Kidney (tissue), 14 donors: ENCODE results near the gene CRYBG2. TPM values are rescaled to one million over a fixed set of nuclear protein-coding genes. Genes with fewer than 3 reads are reported as not detected.

Experiments used
- DNase-seq, 5 donors: peaks; one replicate each; pipeline ENCODE4 v3.0.0-alpha.2; 2013 to 2020
- FAIRE-seq: peaks from 2 replicates; lab custom pipeline; 2012; peaks lifted over from hg19 to GRCh38; lab: Jason Lieb, UNC
- H3K27ac ChIP-seq, 2 donors: one replicate each; pipeline ENCODE4 v1.7.0; 2013; ENCODE audit warnings: low read depth in 2 of 2, low read length in 2 of 2, inconsistent platforms in 1 of 2
- H3K27me3 ChIP-seq: one replicate; pipeline ENCODE4 v1.7.1; 2013; ENCODE audit warnings: low read length, inconsistent platforms; ENCODE audit not compliant: control insufficient read depth, insufficient read depth
- H3K36me3 ChIP-seq, 3 donors: one replicate each; pipeline versions ENCODE4 v1.7.0 to v1.7.1; 2013; ENCODE audit warnings: low read length in 3 of 3, control low read depth in 1 of 3, inconsistent platforms in 1 of 3; ENCODE audit not compliant: insufficient read depth in 3 of 3, control insufficient read depth in 2 of 3
- H3K4me1 ChIP-seq, 3 donors: one replicate each; pipeline versions ENCODE4 v1.7.0 to v1.7.1; 2013; ENCODE audit warnings: low read length in 3 of 3, inconsistent platforms in 1 of 3, low read depth in 1 of 3; ENCODE audit not compliant: control insufficient read depth in 2 of 3, insufficient read depth in 2 of 3
- H3K4me3 ChIP-seq, 3 donors: one replicate each; pipeline versions ENCODE4 v1.7.0 to v1.8.1; 2013; ENCODE audit warnings: low read length in 3 of 3, control low read depth in 1 of 3, inconsistent platforms in 1 of 3
- H3K9ac ChIP-seq, 3 donors: one replicate each; pipeline versions ENCODE4 v1.7.0 to v1.7.1; 2013; ENCODE audit warnings: low read length in 3 of 3, control low read depth in 1 of 3, inconsistent platforms in 1 of 3
- H3K9me3 ChIP-seq, 3 donors: one replicate each; pipeline versions ENCODE4 v1.7.0 to v1.7.1; 2013; ENCODE audit warnings: low read length in 3 of 3, control low read depth in 1 of 3, inconsistent platforms in 1 of 3; ENCODE audit not compliant: control insufficient read depth in 2 of 3, insufficient read depth in 1 of 3
- intact Hi-C: fragments of 100-400 bp; cut with DNase I; formaldehyde crosslinking; loops from one replicate; pipeline ENCODE4 v1.11.1; 2022
- polyA plus RNA-seq: library from polyadenylated mRNA; stranded (reverse); fragments of 350-450 nt; fragmentation: Illumina TruSeq; extraction: RNeasy Lipid Tissue Mini Kit (QIAGEN cat#74804); gene quantifications from one replicate; pipeline ENCODE4 v1.2.3, GENCODE V29; 2014; ENCODE audit warnings: low read depth, low replicate concordance; ENCODE audit not compliant: insufficient read depth
- total RNA-seq: library from RNA; stranded (reverse); fragmentation: NEBNext Ultra II Directional; extraction: Animal tissue kit (Norgen Biotek cat#: 25700); gene quantifications from one replicate; pipeline ENCODE4 v1.2.1, GENCODE V29; 2021
- TF ChIP-seq, protein P1 (sequence below): IDR thresholded peaks from 3 replicates; pipeline ENCODE4 v1.5.1; 2012; ENCODE audit warnings: mild to moderate bottlenecking, moderate library complexity, borderline replicate concordance; ENCODE audit not compliant: insufficient read depth; ENCODE audit errors: extremely low read depth
- donor health status: control.
- donor health status: control.
- donor health status: control.
- donor health status: control.
- donor health status: control.
- donor health status: DM: yes; HTN: yes; CAD: no.
- donor health status: Normal renal cell carcinoma (clear cell type).

CRYBG2 gene
- total and polyA plus RNA-seq, 2 donors from 2014 or later, result 2.2 TPM; not detected in 1

GRCh38 chr1:26349188-26349876 is 4.6 kb downstream of the CRYBG2 start:
- H3K4me1 ChIP-seq, result peaks cover 0 to 4% (median 4%) of the 10 kb centered on the region in 3 donors
- no peak overlapping the region for H3K4me3 ChIP-seq
- no peaks in the 10 kb centered on the region for H3K36me3 ChIP-seq
- peak in 3 of 5 donors; percentile 38 to 47 (median 44) for DNase-seq
- no peak for FAIRE-seq
- no peaks in the 10 kb centered on the region for H3K27me3 ChIP-seq
- H3K9ac ChIP-seq, result no peak overlapping the region
- no peaks in the 10 kb centered on the region for H3K9me3 ChIP-seq
- no peak overlapping the region for H3K27ac ChIP-seq
- TF ChIP-seq, protein P1, sequence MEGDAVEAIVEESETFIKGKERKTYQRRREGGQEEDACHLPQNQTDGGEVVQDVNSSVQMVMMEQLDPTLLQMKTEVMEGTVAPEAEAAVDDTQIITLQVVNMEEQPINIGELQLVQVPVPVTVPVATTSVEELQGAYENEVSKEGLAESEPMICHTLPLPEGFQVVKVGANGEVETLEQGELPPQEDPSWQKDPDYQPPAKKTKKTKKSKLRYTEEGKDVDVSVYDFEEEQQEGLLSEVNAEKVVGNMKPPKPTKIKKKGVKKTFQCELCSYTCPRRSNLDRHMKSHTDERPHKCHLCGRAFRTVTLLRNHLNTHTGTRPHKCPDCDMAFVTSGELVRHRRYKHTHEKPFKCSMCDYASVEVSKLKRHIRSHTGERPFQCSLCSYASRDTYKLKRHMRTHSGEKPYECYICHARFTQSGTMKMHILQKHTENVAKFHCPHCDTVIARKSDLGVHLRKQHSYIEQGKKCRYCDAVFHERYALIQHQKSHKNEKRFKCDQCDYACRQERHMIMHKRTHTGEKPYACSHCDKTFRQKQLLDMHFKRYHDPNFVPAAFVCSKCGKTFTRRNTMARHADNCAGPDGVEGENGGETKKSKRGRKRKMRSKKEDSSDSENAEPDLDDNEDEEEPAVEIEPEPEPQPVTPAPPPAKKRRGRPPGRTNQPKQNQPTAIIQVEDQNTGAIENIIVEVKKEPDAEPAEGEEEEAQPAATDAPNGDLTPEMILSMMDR, result no peak
- intact Hi-C loops, result no loop called here

- Histone ChIP-seq H3K27ac (no peak overlapping the region), H3K4me1 (peaks cover 0 to 4% (median 3%) of the 10 kb centered on the region in 3 donors), H3K36me3 (no peaks in the 10 kb centered on the region), H3K4me3 (no peak overlapping the region), H3K9ac (no peak overlapping the region), H3K27me3 (no peaks in the 10 kb centered on the region), H3K9me3 (no peaks in the 10 kb centered on the region)
- FAIRE-seq, result no peak
- intact Hi-C loops, result no loop called here
- DNase-seq, result no peak
- TF ChIP-seq, protein P1, result no peak
These were observed 7.5 kb downstream of the CRYBG2 start for GRCh38 chr1:26346274-26347033.

- intact Hi-C loops, result no loop called here
- Histone ChIP-seq H3K4me1 (peaks cover 0 to 2% (median 0%) of the 10 kb centered on the region in 3 donors), H3K9ac (no peak overlapping the region), H3K4me3 (no peak overlapping the region), H3K36me3 (no peaks in the 10 kb centered on the region), H3K27ac (no peak overlapping the region), H3K9me3 (no peaks in the 10 kb centered on the region), H3K27me3 (no peaks in the 10 kb centered on the region)
- no peak for FAIRE-seq
- TF ChIP-seq, protein P1, result no peak
- DNase-seq, result no peak
These were observed 8.2 kb downstream of the CRYBG2 start for GRCh38 chr1:26345718-26346117.
